GM19372 (cell line): ENCODE measurements around the gene NOD2.

ENCODE experiments used
- ATAC-seq: cut with Tn5 transposase; IDR thresholded peaks from one replicate; pipeline ENCODE4 v1.9.1; 2021; ENCODE audit warnings: mild to moderate bottlenecking, low read depth, moderate library complexity; ENCODE audit not compliant: unreplicated experiment

NOD2 gene

DNA sequence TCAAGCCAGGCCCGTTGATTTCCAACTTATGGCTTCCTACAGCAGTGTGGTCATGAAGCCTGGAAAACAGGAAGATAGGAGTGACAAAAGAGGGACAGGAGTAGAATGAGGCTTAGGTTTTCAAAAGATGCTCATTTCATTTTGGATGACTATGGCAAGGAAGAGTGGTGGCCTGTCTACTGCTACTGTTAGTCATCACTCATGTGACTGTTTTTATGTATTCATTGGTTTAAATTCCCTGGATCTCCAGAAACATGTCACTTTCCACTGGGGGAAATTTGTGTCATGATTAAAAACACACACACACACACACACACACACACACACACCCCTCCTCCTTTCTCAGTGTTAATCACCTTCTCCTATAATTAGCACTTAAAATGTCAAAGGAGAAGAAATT, 47.3 kb downstream of the NOD2 start:
- no peak for ATAC-seq

DNA sequence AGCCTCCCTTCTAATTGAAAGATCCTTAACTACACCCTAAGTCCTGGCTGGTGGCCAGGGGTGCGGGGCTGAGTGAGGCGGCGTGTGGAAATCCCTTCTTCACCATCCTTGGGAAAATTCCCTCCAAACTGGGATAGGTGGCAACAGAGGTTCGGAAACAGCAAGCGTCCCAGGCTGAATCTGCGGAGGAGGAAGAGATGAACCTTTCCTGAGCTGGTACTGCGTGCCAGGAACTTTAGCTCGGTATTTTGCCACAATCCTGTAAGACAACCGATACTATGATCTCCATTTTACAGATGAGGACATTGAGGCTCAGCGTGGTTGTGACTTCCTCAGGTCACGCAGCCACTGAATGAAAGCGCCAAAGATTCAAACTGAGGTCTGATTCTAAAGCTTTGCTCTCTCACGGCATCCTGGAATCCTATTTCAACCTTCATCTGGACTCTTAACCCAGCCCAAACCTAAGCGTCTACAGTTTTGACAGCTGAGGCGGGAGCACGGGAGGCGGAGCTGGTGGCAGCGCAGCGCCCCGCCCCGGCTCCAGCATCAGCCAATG, 47.9 kb downstream of the NOD2 start:
- ATAC-seq = no peak

DNA sequence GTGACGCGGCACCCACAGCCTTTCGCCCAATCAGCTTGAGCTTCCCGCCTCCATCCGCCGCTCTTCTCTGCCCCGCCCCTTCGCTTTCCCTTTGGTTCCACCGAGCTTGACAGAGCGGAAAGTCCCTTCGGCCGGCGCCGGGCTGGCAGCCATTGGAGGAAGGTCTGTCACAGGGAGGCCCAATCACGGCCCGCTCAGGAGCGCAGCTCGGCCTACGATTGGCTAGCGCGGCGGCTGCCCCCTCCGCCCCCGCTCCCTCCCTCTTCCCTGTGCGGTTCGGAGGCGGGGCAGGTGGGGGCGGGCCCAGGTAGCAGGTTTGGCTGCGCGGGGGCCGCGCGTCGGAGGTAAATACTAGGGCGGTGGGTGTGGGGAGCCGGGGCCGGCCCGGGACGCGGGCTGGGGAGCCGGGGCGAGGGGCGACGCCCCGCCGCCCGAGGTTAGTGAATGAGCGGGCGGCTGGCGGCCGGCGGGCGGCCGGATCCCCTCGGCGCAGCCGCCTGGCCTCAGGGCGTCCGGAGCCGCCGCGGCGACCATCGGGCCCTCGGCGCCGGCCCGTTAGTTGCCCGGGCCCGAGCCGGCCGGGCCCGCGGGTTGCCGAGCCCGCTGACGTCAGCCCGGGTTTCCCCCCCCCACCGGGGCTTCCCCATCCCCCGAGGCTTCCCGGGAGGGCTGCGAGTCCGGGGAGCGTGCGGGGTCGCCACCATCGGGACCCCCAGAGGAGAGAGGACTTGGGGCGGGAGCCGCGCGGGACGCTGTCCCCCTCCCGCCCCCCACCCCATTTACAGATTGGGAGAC, 48.6 kb downstream of the NOD2 start, which contains the start of gene CYLD:
Gene CYLD, plus strand, starts transcription at position 306 of the 795 bp plus-strand sequence. CDS start 7,613 bp downstream, outside the sequence.
- ATAC-seq = peak; percentile 88

DNA sequence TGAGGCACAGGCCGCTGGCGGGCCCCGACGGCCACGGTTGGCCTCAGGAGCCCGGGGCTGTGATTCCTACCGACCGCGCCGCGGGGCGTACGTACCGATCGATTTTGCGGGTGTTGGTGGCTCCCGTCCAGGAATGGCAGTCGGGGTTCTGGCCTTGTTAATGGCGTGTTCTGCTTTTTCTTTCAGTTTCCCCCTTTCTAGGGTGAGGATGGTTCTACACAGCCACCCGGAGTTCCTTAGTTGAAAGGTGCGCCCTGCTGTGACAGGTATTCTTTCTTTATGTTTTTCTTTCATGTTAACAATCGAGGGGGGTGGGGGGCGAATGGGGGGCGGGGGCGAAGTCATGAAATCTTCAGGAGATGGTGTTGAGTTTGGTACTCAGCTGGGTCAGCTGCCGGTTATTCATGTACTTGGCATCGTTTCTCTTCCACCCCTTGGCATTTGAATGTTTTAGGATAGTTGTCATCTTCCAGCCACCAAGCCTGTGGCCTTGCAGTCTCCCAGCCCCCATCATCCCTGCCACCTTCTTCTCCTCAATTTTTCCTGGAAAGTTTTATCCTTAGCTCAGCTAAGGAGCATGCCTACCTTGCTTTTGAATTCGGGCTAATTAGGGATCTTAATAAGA, 49.3 kb downstream of the NOD2 start:
- ATAC-seq = no peak

DNA sequence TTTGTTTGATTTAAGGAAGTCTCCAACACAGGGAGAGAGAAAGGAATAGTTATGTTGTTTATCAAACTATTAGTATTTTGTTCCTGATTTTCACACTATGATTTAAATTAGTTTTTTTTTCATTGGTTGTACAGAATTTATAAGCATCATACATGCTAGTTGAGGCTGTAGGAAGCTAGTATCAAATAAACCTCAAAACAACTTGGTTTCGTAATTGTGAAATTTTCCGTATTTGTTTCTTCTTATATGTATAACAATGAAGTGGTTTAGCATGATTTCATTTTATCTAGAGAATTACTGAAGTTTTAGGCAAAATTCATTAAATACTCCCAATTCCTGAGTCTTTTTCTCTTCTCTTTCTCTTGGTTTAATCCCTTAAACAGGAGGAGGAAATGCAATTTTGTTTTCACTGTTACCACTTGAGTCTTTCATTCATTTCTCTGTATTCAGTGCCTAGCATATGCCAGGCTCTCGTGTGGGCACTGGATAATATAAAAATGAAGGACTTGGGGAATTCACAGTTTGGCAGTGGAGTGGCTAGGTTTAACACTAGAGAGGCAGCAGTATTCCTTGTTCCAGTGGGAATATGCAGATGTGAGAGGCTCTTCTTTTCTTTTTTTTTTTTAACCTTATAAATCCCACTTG, 50.3 kb downstream of the NOD2 start:
- no peak for ATAC-seq

DNA sequence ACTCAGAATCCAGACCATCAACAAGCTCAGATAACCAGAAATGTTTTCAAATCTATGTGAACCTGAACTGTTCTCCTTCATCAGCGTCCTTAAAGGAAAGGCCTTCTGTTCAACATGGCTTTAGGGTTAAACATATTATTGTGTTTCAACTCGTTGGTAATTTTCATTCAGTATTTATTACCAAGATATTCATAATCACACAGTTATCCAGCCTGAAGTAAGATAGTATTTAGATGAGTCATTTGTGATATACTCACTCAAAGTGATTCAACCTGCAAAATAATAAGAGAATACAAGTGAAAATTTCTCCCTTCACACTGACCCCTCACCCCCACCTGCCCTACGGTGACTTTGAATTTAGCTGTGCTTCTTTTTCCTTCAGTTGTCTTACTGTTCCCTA, 51.5 kb downstream of the NOD2 start:
- no peak for ATAC-seq

DNA sequence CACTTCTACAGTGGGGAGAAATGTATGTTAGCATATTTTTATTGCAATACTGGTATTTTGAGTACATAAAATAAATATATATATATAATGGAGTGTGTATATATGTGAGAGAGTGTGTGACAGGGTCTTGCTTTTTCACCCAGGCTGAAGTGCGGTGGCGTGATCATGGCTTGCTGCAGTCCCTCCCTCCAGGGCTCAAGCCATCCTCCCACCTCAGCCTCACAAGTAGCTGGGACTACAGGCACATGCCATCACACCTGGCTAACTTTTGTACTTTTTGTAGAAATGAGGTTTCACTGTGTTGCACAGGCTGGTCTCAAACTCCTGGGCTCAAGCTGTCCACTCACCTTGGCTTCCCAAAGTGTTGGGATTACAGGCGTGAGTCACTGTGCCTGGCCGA, 52.5 kb downstream of the NOD2 start:
- ATAC-seq = no peak

DNA sequence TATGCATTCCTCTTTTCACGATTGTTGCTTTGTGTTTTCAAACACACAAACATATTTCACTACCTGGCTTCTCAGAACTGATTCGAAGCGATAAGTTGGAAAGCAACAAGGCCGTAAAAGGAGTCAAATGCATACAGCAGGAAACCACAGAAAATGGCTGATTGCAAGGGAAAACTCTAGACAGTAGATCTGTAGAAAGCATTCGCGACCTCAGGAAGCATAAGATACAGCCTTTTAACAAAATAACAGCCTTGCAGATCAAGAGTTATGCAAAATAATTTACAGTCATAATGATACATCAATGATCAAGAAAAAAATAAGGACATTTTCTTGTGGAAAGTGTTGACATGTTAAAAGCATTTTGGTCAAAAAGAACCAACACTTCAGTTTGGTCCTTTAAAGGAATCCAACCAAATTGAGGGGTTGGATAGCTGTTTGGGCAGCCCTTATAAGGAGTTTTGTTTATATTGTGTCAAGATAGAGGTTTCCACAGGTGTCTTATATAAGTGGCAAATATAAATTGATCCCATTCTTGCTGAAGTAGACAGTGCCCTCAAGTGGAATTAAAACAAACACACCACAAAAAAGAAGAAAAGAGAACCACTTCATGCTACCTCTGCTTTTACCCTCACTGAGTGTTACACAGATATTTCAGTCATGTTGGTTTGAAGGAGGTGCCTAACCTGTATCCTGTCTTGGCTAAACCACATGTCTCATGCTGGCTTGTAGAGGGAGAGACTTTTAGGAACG, 54.0 kb downstream of the NOD2 start:
- no peak for ATAC-seq

DNA sequence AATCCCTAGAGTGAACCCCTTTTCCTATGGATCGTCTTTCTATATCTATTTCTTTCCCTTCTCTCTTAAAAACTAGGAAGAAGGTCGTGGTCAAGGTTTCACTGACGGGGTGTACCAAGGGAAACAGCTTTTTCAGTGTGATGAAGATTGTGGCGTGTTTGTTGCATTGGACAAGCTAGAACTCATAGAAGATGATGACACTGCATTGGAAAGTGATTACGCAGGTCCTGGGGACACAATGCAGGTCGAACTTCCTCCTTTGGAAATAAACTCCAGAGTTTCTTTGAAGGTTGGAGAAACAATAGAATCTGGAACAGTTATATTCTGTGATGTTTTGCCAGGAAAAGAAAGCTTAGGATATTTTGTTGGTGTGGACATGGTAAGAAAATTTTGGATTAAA, 58.1 kb downstream of the NOD2 start:
- ATAC-seq = no peak

DNA sequence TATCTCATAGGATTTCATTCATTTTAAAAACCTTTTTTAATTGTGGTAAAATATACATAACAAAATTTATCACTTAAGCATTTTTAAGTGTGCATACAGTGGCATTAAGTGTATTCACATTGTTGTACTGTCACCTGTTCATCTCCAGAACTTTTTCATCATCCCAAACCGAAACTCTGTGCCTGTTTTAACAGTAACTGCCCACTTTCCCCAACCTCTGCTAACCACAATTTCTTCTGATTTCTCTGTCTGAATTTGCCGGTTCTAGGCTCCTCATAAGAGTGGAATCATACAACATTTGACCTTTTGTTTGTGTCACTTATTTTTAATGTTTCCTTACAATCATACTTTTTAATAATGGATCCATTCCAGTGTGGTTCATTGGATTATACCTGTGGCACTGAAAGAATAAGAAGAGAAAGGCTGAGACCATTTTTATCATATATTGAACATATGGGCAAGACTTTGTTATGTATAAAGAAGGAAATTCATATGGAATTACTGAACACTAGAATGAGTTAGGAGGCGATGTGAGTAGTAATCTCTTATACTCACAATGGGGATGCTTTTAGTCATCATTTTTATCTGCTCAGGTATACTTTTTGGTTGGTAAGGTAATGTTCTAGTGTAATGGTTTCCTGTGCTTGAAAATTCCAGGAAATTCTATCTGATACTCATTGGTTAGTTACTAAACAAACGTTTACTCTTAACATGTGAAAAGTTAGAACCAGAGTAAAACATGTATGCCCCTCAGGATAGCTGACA, 59.2 kb downstream of the NOD2 start:
- ATAC-seq = no peak

DNA sequence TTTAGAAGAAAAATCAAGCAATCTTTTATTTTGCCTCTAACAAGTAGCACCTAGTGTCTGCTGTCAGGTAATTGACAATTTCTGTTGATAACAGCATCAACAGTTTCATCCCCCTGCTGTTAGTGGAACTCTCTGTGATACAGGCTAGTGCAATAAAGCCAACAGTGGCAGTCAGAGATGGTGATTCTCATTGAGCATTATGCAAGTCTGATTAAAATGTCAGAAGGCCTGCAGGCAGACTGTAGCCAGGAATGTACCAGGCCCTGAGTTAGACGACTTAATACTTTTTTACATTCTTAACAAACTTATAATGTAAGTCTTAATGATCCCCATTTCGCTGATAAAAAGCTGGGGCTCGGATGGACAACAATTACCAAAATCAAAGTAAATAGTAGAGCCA, 63.1 kb downstream of the NOD2 start:
- ATAC-seq = no peak

DNA sequence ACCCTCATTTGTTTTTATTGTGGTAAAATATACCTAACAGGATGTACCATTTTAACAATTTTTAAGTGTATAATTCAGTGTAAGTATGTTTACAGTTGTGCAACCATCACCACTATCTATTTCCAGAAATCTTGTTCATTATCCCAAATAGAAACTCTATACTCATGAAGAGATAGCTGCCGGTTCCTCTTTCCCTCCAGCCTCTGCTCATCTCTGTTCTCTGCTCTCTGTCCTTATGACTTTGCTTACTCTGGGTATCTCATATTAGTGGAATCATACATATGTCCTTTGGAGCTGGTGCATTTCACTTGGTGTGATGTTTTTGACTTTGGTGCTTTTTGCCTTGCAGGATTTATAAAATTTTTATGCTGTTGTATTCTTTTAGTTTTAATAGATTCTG, 67.9 kb downstream of the NOD2 start:
- ATAC-seq = no peak

DNA sequence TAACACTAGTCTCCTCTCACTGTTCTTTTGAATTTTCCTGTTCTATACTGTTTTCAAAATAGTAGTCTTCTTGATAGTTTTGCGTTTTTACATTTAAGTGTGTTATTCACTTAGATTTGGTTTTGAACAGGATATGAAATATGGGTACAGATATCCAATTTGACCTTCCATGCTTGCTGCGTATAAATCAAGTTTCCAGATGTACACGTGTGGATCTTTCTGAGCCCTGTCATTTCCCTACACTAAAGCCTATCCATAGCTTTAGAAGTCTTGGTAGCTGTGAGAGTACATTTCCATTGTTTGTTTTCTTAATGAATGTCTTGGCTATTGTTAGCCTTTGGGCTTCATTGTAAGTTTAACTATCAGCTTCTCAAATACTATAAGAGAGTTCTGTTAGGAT, 68.8 kb downstream of the NOD2 start:
- no peak for ATAC-seq

DNA sequence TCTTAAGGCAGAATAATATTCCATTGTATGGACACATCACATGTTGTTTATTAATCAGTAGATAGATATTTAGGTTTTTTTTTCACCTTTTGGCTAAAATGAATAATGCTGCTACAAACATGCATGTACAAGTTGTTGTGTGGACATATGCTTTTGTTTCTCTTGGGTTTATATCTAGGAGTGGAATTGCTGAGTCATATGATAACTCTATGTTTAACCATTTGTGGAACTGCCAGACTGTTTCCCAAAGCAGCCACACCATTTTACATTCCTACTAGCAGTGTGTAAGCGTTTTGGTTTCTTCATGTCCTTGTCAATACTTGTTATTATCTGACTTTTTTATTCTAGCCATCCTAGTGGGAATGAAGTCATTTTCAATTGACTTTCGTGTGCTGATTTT, 69.8 kb downstream of the NOD2 start:
- no peak for ATAC-seq

DNA sequence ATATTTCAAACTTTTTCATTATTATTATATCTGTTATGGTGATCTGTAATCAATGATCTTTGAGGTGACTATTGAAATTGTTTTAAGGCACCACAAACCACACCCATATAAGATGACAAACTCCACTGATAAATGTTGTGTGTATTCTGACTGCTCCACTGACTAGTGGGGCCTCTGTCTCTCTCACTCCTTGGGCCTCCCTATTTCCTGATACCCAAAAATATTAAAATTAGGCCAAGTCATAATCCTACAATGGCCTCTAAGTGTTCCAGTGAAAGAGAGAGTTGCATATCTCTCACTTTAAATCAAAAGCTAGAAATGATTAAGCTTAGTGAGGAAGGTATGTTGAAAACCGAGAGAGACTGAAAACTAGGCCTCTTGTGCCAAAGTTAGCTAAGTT, 71.9 kb downstream of the NOD2 start:
- ATAC-seq = no peak

DNA sequence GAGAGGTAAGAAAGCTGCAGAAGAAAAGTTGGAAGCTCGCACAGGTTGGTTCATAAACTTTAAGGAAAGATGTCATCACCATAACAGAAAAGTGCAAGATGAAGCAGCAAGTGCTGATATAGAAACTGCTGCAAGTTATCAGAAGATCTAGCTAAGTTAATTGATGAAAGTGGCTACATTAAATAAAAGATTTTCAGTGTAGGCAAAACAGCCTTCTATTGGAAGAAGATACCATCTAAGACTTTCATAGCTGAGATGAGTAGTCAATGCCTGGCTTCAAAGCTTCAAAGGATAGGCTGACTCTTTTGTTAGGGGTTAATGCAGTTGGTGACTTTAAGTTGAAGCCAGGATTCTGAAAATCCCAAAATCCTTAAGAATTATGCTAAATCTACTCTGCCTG, 72.5 kb downstream of the NOD2 start:
- ATAC-seq = no peak

DNA sequence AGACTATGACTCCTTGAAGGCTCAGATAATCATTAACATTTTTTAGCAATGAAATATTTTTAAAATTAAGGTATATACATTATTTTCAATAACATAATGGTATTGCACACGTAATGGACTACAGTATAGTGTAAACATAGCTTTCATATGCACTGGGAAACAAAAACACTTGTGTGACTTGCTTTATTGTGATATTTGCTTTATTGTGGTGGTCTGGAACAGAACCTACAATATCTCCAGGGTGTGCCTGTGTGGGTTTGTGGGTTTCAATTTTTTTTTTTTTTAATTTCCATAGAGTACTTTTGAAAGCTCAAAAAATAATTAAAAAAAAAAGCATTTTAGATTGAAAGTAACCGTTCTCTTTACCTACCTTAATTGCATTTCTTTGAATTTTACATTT, 73.8 kb downstream of the NOD2 start:
- ATAC-seq = no peak

DNA sequence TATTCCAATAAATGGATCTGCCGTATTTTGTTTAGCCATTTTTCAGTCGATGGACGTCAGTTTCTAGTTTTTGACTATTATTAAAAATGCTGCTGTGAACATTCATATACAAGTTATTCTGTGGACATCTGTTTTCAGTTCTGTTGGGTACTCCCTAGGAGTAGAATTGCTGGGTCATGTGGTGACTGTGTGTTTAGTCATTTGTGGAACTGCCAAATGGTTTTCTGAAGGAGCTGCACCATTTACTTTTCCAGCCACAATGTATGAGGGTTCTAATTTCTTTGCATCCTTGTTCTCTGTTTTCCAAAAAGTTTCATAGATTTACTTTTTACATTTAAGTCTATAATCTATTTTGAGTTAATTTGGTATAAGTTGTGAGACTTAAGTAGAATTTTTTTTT, 78.0 kb downstream of the NOD2 start:
- ATAC-seq = no peak

DNA sequence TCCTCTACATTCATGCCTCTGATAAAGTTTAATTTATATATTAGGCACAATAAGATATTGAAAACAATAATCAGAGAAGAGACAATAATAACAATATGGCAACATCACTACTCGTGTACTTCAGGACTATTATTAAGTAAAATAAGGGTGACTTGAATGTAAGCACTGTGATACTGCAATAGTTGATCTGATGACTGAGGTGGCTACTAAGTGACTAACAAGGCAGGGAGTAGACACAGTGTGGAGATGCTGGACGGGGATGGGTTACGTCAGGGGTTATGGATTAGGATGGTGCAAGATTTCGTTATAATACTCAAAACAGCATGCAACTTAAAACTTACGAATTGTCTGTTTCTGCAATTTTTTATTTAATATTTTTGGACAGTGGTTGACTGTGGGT, 81.0 kb downstream of the NOD2 start:
- no peak for ATAC-seq

DNA sequence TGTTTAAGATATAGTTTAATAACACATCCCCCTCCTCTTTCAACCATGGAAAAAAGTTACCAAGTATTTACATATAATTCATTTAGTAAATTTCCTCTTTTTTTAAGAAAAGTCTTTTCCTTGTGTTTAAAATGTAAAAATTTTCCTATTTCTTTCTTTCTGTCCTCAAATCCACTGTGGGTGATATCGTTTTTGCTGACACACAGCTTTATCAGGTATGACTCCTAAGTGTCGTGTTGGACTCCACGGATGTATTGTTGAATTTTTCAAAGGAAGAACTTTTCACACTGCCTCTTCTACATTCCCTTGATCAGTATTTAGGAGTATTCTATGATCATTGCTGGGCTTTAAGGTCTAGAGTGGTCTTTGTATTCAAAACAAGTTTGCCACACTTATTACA, 81.6 kb downstream of the NOD2 start:
- ATAC-seq = no peak
